Stimulated activated CD8-positive, alpha-beta memory T cell treated with anti-CD3 and anti-CD28 coated beads, Interleukin-4, amount 100 ng/mL, for 48 hours (primary cell): ENCODE results near the gene NMUR1.
A peak's percentile ranks its signal among the peaks of the same experiment; 100 is the strongest.

Experiments
- DNase-seq: peaks from one replicate; pipeline ENCODE4 v3.0.0-alpha.2; 2020

NMUR1 gene

DNA sequence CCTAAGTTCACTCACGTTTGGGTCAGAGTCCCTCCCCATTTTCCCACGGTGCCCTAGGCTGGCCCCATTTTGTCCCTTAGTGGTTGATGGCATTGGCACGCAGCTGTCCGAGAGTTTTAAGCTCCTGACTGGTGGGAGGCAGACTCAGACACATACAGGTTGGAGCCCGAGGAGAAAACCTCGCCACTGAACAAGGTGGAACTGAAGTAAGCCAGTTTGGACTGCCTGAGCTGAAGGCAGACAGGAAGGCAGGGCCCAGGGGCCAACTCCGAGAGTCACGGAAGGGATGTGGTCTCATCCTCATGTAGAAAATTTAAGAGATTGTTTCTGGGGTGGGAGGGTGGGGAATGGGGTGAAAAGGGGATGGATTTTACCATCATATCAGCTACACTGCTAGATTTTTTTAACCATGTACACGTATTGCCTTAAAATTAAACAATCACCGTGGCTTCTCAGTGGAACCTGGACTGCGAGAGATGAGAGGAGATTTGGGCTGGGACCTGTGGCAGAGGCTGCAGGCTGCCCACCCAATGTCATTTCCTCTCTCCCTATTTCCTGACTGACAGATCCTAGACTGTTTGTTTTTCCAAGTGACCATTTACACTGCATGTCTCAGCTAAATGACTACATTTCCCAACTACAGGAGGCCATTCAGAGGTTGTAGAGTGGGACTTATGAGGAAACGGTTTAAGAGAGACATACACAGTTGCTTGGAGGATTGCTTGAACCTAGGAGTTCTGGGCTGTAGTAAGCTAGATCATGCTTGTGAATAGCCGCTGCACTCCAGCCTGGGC is 19.4 kb upstream of the NMUR1 start:
- DNase-seq, result no peak

DNA sequence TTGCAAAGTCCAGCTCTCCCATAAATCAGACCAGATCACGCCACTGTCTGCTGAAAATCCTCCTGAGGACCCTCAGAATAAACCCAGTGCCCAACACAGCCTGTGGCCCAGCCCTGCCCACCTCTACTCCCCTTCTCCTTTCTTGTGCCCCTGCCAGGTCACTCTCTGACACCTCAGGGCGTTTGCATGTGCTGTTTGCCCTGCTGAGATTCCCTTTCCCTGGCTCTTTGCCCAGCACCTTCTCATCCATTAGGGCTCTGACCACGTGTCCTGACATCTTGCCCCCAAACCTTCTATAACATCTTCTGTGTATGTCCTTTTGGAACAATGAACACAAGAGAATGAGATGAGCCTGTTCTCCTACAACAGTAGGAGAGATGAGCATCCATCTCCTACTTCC is 18.5 kb upstream of the NMUR1 start:
- no peak for DNase-seq

DNA sequence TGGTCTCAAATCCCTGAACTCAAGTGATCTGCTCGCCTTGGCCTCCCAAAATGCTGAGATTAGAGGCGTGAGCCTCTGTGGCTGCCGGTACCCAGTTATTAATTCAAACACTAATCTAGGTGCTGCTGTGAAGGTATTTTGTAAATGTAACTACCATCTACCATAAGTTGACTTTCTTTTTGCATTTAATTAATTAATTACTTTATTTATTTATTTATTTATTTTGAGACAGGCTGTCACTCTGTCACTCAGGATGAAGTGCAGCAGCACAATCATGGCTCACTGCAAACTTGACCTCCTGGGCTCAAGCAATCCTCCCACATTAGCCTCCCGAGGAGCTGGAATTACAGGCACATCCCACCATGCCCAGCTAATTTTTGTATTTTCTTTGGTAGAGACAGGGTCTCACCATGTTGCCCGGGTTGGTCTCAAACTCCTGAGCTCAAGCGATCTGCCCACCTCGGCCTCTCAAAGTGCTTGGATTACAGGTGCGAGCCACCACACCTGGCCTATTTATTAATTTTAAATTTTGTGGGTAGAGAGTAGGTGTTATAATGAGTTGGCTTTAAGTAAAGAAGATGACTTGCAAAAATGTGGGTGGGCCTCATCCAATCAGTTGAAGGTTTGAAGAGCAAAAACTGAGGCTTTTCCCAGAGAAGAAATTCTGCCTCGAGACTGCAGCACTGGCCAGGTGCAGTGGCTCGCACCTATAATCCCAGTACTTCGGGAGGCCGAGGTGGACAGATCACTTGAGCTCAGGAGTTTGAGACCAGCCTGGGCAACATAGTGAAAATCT is 17.3 kb upstream of the NMUR1 start:
- DNase-seq, result no peak

DNA sequence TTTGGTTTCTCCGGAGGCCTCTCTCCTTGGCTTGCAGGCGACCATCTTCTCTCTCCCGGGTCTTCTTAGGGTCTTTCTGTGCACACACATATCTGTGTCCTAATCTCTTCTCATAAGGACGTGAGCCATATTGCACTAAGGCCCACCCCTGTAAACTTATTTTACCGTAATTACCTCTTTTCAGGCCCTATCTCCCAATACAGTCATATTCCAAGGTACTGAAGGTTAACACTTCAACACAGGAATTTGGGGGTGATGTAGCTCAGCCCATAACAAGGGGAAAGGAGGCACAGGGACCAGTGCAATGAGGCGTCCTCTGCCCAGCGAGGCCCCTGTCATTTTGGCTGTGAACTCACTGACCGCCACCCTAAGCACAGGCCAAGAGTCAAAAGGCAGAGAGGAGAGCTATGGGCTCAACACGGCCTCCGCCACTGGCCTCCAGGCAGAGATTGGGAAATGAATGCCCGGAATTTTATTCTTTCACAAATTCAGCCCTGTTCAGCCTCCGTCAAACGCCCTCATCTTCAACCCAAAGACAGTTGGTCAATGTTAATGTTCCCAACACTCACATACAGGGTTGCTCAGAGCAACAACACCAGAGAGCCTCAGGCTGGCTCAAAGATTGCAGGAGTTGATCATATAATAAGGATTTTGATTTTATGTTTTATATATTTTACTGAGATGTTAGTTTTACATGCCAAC is 15.9 kb upstream of the NMUR1 start:
- DNase-seq, result no peak

DNA sequence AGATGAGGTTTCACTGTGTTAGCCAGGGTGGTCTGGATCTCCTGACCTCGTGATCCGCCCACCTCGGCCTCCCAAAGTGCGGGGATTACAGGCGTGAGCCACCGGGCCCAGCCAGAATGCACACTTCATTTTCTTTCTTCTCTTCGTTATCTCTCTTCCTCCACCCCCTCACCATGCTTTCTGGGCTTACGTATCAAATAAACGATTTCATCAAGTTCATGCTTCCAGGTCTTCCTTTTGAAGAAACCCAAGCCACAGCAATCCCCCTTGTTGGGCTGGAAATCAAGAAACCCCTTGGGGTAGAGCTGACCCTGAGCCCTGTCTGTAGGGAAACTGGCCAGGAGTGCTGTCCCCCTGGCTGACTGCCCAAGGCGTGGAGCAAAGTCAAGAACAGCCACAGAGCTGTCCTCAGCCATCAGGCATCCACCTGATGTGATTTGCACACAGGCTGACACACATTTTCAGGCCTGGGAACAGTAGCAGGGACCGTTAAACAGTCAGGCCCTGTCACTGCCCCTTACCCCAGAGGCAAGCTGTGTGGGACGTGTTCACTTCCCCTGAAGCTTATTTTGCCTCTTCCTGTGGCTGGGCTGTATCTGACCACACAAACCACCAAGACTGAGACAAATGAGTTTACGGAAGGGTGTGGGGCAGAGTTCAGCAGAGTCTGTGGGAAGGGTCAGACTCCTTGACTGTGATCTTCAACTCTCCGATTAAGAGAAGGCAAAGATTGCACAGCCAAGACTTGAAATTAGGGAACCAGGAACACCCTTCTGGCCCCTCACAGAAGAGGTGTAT is 15.1 kb upstream of the NMUR1 start:
- DNase-seq, result peak; percentile 79

DNA sequence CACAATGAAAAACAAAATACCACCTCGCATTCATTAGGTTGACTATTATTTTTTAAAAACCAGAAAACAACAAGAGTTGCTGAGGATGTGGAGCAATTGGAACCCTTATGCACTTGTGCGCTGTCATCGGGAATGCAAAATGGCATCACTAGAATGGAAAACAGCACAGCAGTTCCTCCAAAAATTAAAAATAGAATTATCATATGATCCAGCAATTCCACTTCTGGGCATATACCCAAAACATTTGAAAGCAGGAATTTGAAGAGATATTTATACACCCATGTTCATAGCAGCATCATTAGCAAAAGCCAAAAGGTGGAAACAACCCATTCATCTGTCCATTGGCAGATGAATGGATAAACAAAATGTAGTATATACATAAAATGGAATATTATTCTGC is 11.9 kb upstream of the NMUR1 start:
- DNase-seq, result no peak

DNA sequence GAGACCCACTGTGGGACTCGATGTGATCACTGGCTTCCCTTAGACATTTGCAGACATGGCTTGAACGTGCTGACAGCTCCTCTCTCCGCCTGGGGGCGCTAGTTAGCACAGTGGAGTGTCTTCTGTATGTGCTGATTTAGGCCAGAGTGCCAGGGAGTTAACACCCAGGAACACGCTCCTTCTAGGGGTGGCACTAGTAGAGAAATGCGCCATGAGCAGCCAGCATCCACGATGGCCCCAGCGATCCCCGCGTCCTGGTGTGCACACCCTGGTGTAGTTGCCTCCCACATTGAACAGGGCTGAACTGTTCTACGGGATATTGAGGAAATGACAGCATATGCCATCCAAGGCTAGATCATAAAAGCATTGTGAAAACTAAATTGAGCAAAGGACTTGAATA is 11.4 kb upstream of the NMUR1 start:
- peak; percentile 63 for DNase-seq

DNA sequence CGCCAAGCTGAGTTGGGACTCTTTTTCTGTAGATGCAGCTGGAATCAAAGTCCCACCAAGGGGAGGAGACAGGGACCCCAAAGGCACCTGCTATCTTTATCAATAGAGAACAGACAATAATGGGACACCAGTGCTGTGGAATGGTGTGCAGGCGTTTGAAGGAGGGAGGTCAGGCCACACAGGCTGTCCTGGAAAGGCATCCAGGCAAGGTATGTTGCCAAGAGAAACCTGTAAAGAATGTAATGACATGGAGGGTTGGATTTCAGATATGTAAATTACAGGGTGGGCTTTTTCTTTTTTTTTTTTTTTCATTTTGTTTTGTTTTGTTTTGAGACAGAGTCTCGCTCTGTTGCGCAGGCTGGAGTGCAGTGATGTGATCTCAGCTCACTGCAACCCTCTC is 9.7 kb upstream of the NMUR1 start:
- DNase-seq, result no peak

DNA sequence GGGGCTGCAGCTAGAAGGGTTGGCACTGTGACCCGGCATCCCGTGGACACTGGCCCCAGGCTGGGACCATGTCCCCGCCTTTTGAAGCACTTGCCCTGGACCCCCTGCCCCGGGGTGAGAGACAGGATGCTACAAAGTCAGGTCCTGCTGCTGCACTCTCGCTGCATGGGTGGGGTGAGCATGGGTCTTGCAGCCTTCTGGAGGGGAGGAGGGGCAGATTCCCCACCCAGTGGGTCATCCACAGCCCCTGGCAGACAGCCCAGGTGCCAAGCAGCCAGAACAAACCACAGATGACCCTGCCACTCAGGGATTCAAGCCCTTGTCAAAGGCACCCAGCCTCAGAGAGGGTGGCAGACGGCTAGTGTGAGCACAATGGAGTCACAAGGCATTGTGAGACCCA is 5.7 kb upstream of the NMUR1 start:
- DNase-seq, result no peak

DNA sequence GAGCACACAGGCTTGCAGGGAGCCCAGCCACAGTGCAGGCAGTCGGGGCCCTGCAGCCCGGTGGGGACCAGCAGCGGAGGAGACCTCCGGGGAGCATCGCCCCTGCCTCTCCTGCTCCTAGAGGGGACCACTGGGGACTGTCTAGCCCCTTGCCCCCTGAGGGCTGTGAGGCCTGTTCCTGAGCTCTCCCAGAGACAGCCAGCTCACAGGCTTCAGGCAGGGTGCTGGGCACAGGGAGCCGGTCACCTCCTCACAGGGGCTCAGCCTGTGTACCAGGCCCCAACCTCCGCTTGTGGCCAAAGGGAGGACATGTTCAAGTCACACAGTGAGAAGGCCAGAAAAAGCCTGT is 3.5 kb upstream of the NMUR1 start:
- no peak for DNase-seq

DNA sequence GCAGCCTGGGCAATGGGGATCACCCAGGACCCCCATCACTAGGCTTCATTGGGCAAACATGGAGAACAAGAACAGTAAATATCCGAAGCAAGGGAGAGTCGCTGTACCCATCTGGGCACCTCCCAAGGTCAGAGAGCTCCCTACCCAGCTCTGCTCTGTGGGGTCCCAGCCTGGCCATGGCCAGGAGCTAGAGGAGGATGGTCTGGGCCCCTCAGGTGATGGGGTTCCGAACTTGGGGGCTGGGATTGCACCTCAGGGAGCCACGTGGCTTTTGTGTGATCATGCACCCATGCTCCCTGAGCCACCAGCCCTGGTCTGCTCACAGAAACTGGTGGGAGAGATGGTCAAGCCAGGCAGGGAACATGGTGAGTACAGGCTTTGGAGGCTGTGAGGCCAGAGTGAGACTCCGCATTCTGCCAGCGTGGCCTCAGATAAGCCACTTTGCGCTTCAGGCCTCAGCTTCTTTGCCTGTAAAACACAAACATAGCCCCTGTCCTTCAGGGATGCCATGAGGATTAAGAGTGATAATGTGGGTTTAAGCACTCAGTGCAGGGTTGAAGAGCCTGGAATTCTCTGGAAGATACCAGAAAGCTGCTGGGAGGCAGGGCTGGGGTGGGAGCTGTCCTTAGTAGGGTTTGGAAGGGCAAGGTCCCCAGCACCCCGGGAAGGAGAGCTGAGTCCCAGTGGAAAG is 3.0 kb upstream of the NMUR1 start:
- DNase-seq, result no peak

DNA sequence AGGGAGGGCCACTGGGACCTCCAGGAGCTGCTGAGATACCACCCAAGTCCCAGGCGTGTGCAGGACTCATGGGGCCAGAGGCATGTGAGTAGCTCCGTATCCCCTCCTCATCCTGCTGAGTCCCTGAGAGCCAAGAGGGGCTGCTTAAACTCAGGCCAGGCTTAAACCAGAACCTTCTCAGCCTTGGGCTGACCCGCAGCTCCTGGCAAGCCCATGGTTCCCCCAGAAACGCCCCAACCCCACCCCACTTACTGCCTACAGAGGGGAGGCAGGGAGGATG is 2.5 kb upstream of the NMUR1 start:
- DNase-seq, result no peak

DNA sequence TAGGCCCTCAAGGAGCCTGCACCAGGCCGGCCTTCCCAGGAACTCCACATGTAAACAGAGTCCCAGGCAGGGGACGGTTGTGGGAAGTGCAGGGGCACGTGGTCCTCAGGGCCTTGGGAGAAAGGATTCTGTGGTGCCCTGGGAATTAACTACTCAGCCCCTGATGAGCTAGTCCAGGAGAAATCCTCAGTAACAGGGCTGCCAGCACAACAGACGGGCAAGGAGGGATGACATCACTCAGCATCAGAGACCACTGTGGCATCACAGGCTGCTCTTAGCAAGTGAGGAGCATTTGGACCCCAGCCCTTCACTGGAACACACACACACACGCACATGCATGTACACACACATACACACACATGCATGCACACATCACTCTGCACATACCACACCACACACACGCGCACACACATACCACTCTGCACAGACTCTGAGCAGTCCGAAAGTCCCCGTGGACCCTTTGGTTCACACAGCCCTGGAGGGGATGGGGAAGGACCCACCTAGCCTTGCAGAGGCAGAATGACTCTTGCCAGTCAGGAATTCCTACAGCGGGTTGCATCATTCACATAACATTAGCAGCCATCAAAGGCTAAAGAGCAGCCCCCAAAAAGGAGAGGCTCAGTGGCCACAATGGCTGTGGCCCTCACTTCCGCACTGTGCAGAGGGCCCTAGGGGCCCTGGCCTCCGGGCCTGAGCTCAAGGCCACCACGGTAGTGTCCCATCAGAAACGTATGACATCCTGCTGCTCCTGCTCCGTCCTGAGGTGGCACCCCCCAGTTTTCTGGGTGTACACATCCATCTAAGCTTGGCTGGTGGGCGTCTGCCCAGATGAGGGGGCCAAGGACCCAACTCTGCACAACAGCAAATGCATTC is 1.9 kb upstream of the NMUR1 start:
- DNase-seq, result no peak

DNA sequence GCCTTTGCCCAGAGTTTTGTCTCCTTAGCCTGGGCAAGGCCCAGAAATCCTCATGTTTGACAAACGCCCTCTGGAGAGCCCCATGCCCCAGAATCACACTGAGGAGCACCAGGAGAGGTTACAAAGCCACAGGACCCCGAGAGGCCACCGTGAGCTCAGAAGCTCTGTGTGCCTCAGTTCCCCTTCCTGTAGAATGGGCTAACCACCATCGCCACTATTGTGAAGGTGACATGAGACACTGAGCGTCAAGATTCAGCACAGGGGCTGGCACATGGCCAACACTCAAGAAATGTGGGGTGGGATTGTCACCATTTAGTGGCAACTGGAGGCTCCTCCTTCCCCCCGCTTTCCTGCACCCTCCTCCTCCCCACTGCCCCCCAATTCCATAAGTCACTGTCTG is 1.2 kb upstream of the NMUR1 start:
- no peak for DNase-seq

DNA sequence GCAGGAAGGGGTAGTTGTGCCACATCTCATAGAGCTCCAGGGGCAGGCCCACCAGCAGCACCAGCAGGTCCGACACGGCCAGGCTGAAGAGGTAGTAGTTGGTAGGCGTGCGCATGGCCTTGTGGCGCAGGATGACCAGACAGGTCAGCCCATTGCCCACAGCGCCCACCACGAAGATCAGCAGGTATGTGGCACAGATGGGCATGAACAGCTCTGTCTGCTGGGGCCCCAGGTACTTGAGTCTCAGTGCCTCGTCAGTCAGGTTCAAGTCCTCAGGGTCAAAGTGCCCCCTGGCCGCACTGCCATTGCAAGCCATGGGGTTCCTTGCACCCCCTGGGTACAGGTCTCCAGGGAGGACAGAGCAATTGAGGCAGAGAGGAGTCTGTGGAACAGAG is 1.6 kb downstream of the NMUR1 start:
- DNase-seq, result no peak

DNA sequence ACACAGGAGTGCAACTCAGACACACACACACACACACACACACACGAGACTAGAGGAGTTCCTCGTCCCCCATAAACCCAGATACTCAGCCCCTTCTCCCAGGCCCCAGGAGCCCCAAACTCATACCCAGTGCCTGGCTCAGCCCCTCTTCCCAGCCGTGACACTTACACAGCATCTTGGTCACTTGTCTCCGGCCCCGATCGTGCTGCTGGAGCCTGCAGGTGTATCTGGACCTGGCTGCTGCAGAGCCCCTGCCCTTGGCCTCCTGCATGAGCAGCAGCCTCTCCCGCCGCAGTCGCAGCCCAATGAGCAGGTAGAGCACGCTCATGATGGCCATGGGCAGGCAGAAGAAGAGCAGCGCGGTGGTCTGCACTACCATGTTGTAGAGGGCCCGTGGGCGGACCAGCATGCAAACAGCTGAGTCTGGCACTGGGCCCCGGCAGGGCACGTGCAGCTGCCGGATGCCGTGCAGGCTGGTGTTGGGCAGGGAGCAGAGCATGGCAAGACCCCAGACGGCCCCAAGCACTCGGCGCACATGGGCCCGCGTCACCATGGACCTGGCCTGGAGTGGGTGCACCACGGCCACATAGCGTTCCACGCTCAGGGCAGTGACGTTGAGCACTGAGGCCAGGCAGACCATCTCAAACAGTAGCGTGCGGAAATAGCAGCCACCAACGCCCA is 2.1 kb downstream of the NMUR1 start:
- no peak for DNase-seq

DNA sequence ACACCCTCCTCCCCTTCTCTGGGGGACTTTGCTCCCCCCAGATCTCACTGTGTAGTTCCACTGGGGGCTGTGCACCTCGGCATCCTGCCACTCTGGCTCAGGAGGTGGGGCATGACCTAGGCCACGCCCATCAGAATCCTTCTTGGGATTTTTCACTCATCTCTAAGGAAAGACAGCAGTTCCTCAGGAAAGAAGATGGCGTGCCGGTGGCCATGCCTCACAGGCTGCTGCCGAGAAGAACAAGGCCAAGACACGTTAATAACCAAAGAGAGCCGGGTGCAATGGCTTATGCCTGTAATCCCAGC is 3.2 kb downstream of the NMUR1 start:
- no peak for DNase-seq

DNA sequence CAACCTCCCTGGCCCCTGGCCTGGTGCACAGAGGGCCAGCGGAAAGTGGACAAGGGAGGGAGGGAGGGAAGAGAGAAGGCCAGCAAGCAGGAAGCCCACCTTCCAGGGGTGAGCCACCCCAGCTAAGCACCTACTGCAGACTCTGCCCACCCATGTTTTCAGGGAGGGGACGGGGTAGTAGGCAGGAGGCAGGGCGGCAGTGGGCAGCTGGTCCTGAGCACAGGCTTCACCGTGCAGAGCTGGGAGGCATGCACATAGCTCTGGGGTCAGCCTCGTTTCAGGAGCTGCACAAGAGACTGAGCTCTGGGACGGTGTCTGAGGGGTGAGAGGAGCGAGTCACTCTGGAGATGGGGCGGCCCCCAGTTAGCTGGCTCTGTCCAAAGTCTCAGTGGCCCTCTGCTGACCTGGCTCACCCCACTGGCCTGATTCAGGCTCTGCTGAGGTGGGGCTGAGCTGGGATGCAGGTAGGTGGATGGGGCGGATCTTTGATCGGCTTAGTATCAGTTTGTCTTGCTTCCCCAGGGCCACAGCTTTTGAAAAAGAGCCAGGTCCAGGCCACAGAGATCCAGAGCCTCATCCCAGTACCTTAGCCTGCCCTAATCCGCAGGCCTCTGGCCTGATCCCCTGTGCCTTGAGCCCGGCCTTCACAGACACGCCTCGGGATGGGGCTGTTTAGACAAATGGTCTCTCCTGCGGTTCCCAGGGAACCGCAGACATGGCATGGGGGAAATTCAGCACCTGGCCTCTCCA is 3.7 kb downstream of the NMUR1 start:
- no peak for DNase-seq

DNA sequence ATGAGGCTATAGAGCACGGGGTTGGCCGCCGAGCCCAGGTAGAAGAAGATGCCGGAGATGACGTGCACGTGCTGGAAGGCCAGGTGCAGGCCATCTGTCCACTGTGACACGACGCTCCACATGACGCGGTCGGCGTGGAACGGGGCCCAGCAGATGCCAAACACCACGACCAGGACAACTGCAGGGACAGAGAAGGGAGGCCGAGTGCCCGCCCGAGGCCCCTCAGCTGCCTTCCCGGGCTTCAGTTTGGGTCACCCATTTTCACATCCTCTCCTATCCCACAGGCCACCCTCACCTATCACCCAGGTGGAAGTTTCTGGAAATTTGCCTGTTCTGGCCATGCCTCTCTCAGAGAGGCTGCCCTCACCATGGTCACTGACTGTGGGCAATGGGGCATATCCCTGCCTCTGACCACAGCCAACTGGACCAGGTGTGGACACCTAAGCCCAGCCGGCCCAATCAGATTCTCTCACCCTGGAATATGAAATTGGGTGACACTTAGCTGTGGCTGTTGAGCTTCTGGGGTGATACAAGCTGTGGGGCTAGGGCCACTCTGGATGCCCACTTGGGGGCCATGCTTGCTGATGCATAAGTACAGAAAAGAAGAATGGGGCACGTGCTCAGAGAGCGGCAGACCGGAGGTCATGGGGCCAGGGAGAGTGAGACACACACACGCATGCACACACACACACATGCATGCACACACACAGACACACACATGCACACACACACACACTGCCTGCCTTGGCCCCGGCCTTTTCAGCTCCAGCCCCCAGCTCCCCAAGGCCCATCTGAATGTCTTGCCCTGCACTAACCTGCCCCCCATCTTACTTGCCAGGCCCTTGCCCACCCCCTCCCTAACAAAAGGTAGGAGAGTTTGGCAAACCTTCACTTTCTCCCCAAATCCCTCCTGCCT is 4.7 kb downstream of the NMUR1 start:
- DNase-seq, result peak; percentile 16
